ENCODE results near the gene TMEM248. TPM values are rescaled to one million over a fixed set of nuclear protein-coding genes. Genes with fewer than 3 reads are reported as not detected.

The TMEM248 gene
- total and polyA plus RNA-seq, 2 donors (not counting 3 experiments of a cell fraction or from before 2014, with no cell fraction given) = 107 to 220 TPM

GRCh38 chr7:66903360-66904062 lies 17.5 kb upstream of the TMEM248 start:
- dilution Hi-C loops (cut with MboI; ENCODE audit: extremely low pct_ligation_motif_present, low sequenced_read_pairs) = no loop called here
- POLR2A ChIA-PET = no interaction called here

More at GRCh38 chr7:66903360-66904062, 17.5 kb upstream of the TMEM248 start:
- no peak for DNase-seq (ENCODE audit: low read depth, low spot score)
- intact Hi-C loops (cut with micrococcal nuclease) = no loop called here
- H3K9me1 ChIP-seq (replicated peaks; ENCODE audit: control insufficient read depth, extremely low read depth, insufficient read depth, low read length) = no peaks in the 10 kb centered on the region
- H3K27ac ChIP-seq (ENCODE audit: insufficient read depth, low read depth, low read length) = no peak overlapping the region
- no peak for FAIRE-seq
- no peaks in the 10 kb centered on the region for H3K9me3 ChIP-seq (replicated peaks; ENCODE audit: control insufficient read depth, insufficient read depth, low read length)
- H2AFZ ChIP-seq (ENCODE audit: low read depth, low read length) = no peak overlapping the region
- H3K4me3 ChIP-seq (replicated peaks in 1 of 3; ENCODE audit: insufficient read depth in 1 of 3, low read depth in 1 of 3, low read length in 3 of 3) = no peak overlapping the region
- no peak overlapping the region for H3K4me2 ChIP-seq (ENCODE audit: insufficient read depth, low read length)
- peaks cover 4% of the 10 kb centered on the region for H3K4me1 ChIP-seq (ENCODE audit: control insufficient read depth, extremely low read depth, insufficient read depth, low read length)
- no peaks in the 10 kb centered on the region for H4K20me1 ChIP-seq (replicated peaks; ENCODE audit: control insufficient read depth, extremely low read depth, insufficient read depth, low read length)
- no TSS peak for BruUV-seq (replicated peaks)
- H3K36me3 ChIP-seq (ENCODE audit: control insufficient read depth in 2 of 2, extremely low read depth in 1 of 2, insufficient read depth in 2 of 2, low read length in 2 of 2) = peaks cover 0 to 1% of the 10 kb centered on the region in 2 experiments
- CTCF ChIA-PET = interaction anchor here (1.1 kb wide), 1 partner anchor 14 kb away, joined by 4 read pairs; no protein-coding TSS in a partner anchor
- no peaks in the 10 kb centered on the region for H3K27me3 ChIP-seq (ENCODE audit: control insufficient read depth in 2 of 2, insufficient read depth in 2 of 2, low read length in 2 of 2)
- no peaks in the 10 kb centered on the region for H3K79me2 ChIP-seq (ENCODE audit: control insufficient read depth, insufficient read depth, low read length)
- no peak overlapping the region for H3K9ac ChIP-seq (replicated peaks; ENCODE audit: extremely low read depth, insufficient read depth, low read length)
- TF ChIP-seq JUN (IDR thresholded peaks at IDR 0.05; ENCODE audit: borderline replicate concordance, insufficient read depth, insufficient read length, low read depth) (no peak), GATA2 (IDR thresholded peaks at IDR 0.05; ENCODE audit: insufficient read depth, insufficient read length, low read depth, low read length) (no peak), EZH2 (IDR thresholded peaks at IDR 0.05; ENCODE audit: borderline replicate concordance, low read depth, low read length, severe bottlenecking) (no peak), FOS (IDR thresholded peaks at IDR 0.05; ENCODE audit: borderline replicate concordance, insufficient read depth, low read length) (no peak), POLR2A (IDR thresholded peaks at IDR 0.05; ENCODE audit: low read depth, low read length) (no peak), MYC (IDR thresholded peaks at IDR 0.05; ENCODE audit: low read depth, low read length) (no peak), POLR2AphosphoS5 (IDR thresholded peaks at IDR 0.05; ENCODE audit: insufficient read depth, low read depth, low read length) (no peak), MAX (IDR thresholded peaks at IDR 0.05; ENCODE audit: insufficient read depth, insufficient read length) (no peak)
- TF ChIP-seq, protein P1, sequence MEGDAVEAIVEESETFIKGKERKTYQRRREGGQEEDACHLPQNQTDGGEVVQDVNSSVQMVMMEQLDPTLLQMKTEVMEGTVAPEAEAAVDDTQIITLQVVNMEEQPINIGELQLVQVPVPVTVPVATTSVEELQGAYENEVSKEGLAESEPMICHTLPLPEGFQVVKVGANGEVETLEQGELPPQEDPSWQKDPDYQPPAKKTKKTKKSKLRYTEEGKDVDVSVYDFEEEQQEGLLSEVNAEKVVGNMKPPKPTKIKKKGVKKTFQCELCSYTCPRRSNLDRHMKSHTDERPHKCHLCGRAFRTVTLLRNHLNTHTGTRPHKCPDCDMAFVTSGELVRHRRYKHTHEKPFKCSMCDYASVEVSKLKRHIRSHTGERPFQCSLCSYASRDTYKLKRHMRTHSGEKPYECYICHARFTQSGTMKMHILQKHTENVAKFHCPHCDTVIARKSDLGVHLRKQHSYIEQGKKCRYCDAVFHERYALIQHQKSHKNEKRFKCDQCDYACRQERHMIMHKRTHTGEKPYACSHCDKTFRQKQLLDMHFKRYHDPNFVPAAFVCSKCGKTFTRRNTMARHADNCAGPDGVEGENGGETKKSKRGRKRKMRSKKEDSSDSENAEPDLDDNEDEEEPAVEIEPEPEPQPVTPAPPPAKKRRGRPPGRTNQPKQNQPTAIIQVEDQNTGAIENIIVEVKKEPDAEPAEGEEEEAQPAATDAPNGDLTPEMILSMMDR (IDR thresholded peaks at IDR 0.05; ENCODE audit: extremely low read depth in 1 of 2, insufficient read depth in 1 of 2, low read depth in 1 of 2, low read length in 2 of 2) = no peak
